Measurements from ENCODE around the gene DOCK4.

Gene DOCK4

GRCh38 chr7:111796671-111797070, 409.5 kb downstream of the DOCK4 start:
- DNase-seq (ENCODE audit: extremely low spot score), result no peak
- ChIA-PET CTCF (interaction anchor here (1.7 kb wide), 1 partner anchor 16 kb away, joined by 4 read pairs; no protein-coding TSS in a partner anchor), POLR2A (no interaction called here)
- no peak for TF ChIP-seq CTCF (IDR thresholded peaks at IDR 0.05; ENCODE audit: control extremely low read depth, extremely low read depth, low read depth, missing control alignments)

- ChIA-PET POLR2A (no interaction called here), CTCF (interaction anchor here (1.3 kb wide), 1 partner anchor 65 kb away, joined by 3 read pairs; no protein-coding TSS in a partner anchor)
Observed at GRCh38 chr7:111789870-111790269, 416.3 kb downstream of the DOCK4 start.

DNA sequence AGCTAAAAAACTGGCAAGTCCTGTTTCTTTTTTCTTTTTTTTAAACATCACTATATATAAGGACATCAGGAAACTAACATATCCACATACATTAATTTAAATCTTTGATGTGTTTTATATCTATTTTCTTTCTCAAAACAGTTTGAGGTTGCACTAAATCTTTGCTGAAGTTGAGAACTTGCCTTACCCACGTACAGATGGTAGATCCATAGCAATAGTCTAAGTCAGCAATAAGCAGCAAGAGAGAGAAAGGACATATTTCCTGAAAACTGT, 417.2 kb downstream of the DOCK4 start:
- CTCF ChIA-PET, result interaction anchor here (1.3 to 1.5 kb wide), 3 partner anchors 10 to 66 kb away, joined by 3 to 4 read pairs (median 3); no protein-coding TSS in a partner anchor

More at GRCh38 chr7:111789870-111790269, 416.3 kb downstream of the DOCK4 start:
- DNase-seq (ENCODE audit: extremely low spot score), result no peak
- TF ChIP-seq CTCF (IDR thresholded peaks at IDR 0.05; ENCODE audit: control extremely low read depth, extremely low read depth, low read depth, missing control alignments), result no peak

DNA sequence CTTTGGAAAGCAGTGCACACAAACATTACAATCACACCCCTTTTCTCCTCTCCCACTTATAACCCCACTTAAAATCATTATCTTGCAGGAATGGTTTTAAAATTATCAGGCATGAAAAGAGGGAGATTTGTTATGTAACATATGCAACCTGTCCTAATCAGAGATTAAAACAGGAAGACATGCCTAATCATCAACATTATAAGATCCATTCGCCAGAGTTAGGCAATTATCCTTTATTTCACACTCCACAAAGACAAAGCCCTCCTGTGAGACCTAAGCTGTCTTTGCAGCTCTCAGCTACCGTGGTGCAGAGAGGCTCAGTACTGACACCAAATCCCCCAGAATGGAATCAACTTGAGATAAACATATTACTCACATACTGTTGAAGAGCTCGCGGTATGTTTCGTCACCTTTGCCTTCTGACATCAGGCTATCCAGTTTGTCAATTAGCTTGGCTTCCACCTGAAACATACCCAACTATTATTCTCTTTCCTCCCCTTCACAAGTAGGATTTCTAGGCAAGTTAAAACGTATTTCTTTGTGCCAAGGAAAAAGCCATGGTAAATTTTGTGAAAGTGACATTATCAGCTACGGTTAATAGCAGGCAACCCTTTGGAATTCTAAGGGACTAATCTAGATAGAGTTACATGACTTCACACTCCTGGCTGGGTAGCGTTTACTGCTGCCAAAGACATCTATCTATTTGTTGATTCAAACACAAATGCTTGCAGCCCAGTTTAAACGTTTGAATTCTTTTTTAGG, 417.7 kb downstream of the DOCK4 start:
- no peak for TF ChIP-seq CTCF (IDR thresholded peaks at IDR 0.05; ENCODE audit: control extremely low read depth, extremely low read depth, low read depth, missing control alignments)
- ChIA-PET POLR2A (no interaction called here), CTCF (interaction anchor here (1.3 to 1.5 kb wide), 2 partner anchors 11 to 17 kb away, joined by 3 to 4 read pairs; no protein-coding TSS in a partner anchor)
- no peak for DNase-seq (ENCODE audit: extremely low spot score)

More for the DNA sequence above, 417.2 kb downstream of the DOCK4 start:
- no peak for TF ChIP-seq CTCF (IDR thresholded peaks at IDR 0.05; ENCODE audit: control extremely low read depth, extremely low read depth, low read depth, missing control alignments)
- POLR2A ChIA-PET, result no interaction called here
- DNase-seq (ENCODE audit: extremely low spot score), result no peak

- ChIA-PET CTCF (interaction anchor here (1.5 kb wide), 1 partner anchor 12 kb away, joined by 4 read pairs; no protein-coding TSS in a partner anchor), POLR2A (no interaction called here)
- TF ChIP-seq CTCF (IDR thresholded peaks at IDR 0.05; ENCODE audit: control extremely low read depth, extremely low read depth, low read depth, missing control alignments), result no peak
- DNase-seq (ENCODE audit: extremely low spot score), result no peak
Observed at GRCh38 chr7:111787741-111788140, 418.5 kb downstream of the DOCK4 start.

GRCh38 chr7:111787099-111787498, 419.1 kb downstream of the DOCK4 start:
- no peak for DNase-seq (ENCODE audit: extremely low spot score)
- no peak for TF ChIP-seq CTCF (IDR thresholded peaks at IDR 0.05; ENCODE audit: control extremely low read depth, extremely low read depth, low read depth, missing control alignments)
- POLR2A ChIA-PET, result no interaction called here
- CTCF ChIA-PET, result no interaction called here

All from GM10248 (cell line).